Neutrophil (primary cell): ENCODE results near the gene PSME2.

Experiments
- H3K27ac ChIP-seq: fragments of 200-600 bp; sonication (generic); 2 replicates; pipeline ENCODE4 v1.5.1; 2016; ENCODE audit warnings: mild to moderate bottlenecking, moderate library complexity
- H3K27me3 ChIP-seq: fragments of 200-600 bp; sonication (generic); 2 replicates; pipeline ENCODE4 v1.6.0; 2016; ENCODE audit warnings: mild to moderate bottlenecking
- H3K36me3 ChIP-seq: fragments of 200-600 bp; sonication (generic); 2 replicates; pipeline ENCODE4 v1.5.1; 2017
- H3K4me1 ChIP-seq, 2 experiments: fragments of 200-600 bp in 1 of 2; sonication (generic) in 1 of 2; 1 replicate in 1 of 2; 2 replicates in 1 of 2; pipeline versions ENCODE4 v1.5.1 to v1.6.1; 2013 to 2016; ENCODE audit warnings: low read depth in 1 of 2, low read length in 1 of 2, mild to moderate bottlenecking in 1 of 2, moderate library complexity in 1 of 2; ENCODE audit not compliant: control insufficient read depth in 1 of 2, insufficient read depth in 1 of 2
- H3K4me3 ChIP-seq, 2 experiments: fragments of 200-600 bp in 1 of 2; sonication (generic) in 1 of 2; 1 replicate in 1 of 2; 2 replicates in 1 of 2; pipeline ENCODE4 v1.5.1; 2013 to 2016; ENCODE audit warnings: low read depth in 1 of 2, low read length in 1 of 2, mild to moderate bottlenecking in 1 of 2, moderate library complexity in 1 of 2
- H3K9me3 ChIP-seq: fragments of 200-600 bp; sonication (generic); 2 replicates; pipeline ENCODE4 v1.5.1; 2016
- CTCF ChIP-seq: fragments of 200-600 bp; sonication (generic); IDR thresholded peaks from 2 replicates; pipeline ENCODE4 v1.5.1; 2016; ENCODE audit warnings: antibody characterized with exemption

Gene PSME2

GRCh38 chr14:24126939-24127338 lies 19.5 kb downstream of the PSME2 start:
- Histone ChIP-seq H3K27me3 (no peaks in the 10 kb centered on the region), H3K9me3 (no peaks in the 10 kb centered on the region), H3K27ac (no peak overlapping the region), H3K36me3 (peaks cover 49% of the 10 kb centered on the region), H3K4me3 (no peak overlapping the region), H3K4me1 (no peaks in the 10 kb centered on the region)
- no peak for TF ChIP-seq CTCF

- Histone ChIP-seq H3K27ac (peak overlapping the region; percentile 13), H3K4me3 (no peak overlapping the region), H3K4me1 (no peaks in the 10 kb centered on the region), H3K9me3 (no peaks in the 10 kb centered on the region), H3K27me3 (no peaks in the 10 kb centered on the region), H3K36me3 (peaks cover 74% of the 10 kb centered on the region)
- no peak for TF ChIP-seq CTCF
Measured at GRCh38 chr14:24123424-24124417, 22.7 kb downstream of the PSME2 start.

GRCh38 chr14:24122898-24123297 lies 23.5 kb downstream of the PSME2 start:
- Histone ChIP-seq H3K27me3 (no peaks in the 10 kb centered on the region), H3K4me3 (no peak overlapping the region), H3K9me3 (no peaks in the 10 kb centered on the region), H3K4me1 (no peaks in the 10 kb centered on the region), H3K36me3 (peaks cover 82% of the 10 kb centered on the region), H3K27ac (no peak overlapping the region)
- no peak for TF ChIP-seq CTCF

- peaks cover 87% of the 10 kb centered on the region for H3K36me3 ChIP-seq
- no peak for TF ChIP-seq CTCF
- no peaks in the 10 kb centered on the region for H3K9me3 ChIP-seq
- H3K27ac ChIP-seq: no peak overlapping the region
- H3K4me1 ChIP-seq: no peaks in the 10 kb centered on the region
- H3K4me3 ChIP-seq: no peak overlapping the region
- H3K27me3 ChIP-seq: no peaks in the 10 kb centered on the region
Measured at GRCh38 chr14:24122416-24122815, 24.0 kb downstream of the PSME2 start.

- Histone ChIP-seq H3K27ac (no peak overlapping the region), H3K27me3 (no peaks in the 10 kb centered on the region), H3K36me3 (peaks cover 91% of the 10 kb centered on the region), H3K9me3 (no peaks in the 10 kb centered on the region), H3K4me1 (peaks cover 5 to 7% of the 10 kb centered on the region in 2 experiments), H3K4me3 (no peak overlapping the region)
- no peak for TF ChIP-seq CTCF
Measured at GRCh38 chr14:24121210-24121609, 25.2 kb downstream of the PSME2 start.
